PFSK-1 (cell line): Measurements from ENCODE around the gene DNAH12.

Source experiments
- POLR2AphosphoS5 ChIP-seq: IDR thresholded peaks from 2 replicates; pipeline ENCODE4 v1.6.1; 2012; ENCODE audit warnings: low read depth, mild to moderate bottlenecking, control low read depth, low read length, moderate library complexity
- REST ChIP-seq, 2 experiments: IDR thresholded peaks; 2 replicates each; pipeline versions ENCODE4 v1.6.1 to v1.8.0; 2011 to 2012; ENCODE audit warnings: low read depth in 2 of 2, low read length in 2 of 2, control low read depth in 1 of 2, inconsistent platforms in 1 of 2, mild to moderate bottlenecking in 1 of 2, moderate library complexity in 1 of 2; ENCODE audit not compliant: insufficient read depth in 1 of 2
- SIN3A ChIP-seq: IDR thresholded peaks from 2 replicates; pipeline ENCODE4 v1.6.1; 2012; ENCODE audit warnings: mild to moderate bottlenecking, low read length, moderate library complexity, borderline replicate concordance; ENCODE audit not compliant: insufficient read depth
- TAF1 ChIP-seq: IDR thresholded peaks from 2 replicates; pipeline ENCODE4 v1.6.1; 2012; ENCODE audit warnings: low read length, control low read depth, borderline replicate concordance; ENCODE audit not compliant: insufficient read depth

DNA sequence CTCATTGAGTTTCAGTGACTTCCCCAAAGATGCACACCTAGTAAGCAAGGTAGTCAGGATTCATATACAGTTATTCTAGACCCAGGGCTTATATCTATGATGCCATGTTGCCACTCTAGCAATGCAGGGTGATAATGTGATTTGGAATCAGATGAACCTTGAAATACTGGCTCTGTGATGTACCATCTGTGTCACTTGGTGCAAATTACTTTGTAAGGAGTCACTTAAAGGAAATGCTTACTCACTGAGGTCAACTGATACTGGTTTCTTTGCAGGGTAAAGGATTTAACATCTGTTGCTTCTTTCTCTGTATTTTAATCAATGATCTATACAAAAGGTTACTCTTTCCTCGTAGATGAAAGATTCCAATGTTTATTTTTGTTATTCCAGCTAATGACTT is 262.4 kb downstream of the DNAH12 start:
- no peak for TF ChIP-seq TAF1
- TF ChIP-seq POLR2AphosphoS5, result no peak
- no peak for TF ChIP-seq REST (IDR thresholded peaks at IDR 0.05; ENCODE audit: insufficient read depth in 1 of 2, low read depth in 2 of 2, low read length in 2 of 2)
- no peak for TF ChIP-seq SIN3A
